ENCODE measurements around the gene LRRTM4.

Gene LRRTM4

GRCh38 chr2:76763276-76763675 is 758.9 kb downstream of the LRRTM4 start:
- TF ChIP-seq, protein P1, sequence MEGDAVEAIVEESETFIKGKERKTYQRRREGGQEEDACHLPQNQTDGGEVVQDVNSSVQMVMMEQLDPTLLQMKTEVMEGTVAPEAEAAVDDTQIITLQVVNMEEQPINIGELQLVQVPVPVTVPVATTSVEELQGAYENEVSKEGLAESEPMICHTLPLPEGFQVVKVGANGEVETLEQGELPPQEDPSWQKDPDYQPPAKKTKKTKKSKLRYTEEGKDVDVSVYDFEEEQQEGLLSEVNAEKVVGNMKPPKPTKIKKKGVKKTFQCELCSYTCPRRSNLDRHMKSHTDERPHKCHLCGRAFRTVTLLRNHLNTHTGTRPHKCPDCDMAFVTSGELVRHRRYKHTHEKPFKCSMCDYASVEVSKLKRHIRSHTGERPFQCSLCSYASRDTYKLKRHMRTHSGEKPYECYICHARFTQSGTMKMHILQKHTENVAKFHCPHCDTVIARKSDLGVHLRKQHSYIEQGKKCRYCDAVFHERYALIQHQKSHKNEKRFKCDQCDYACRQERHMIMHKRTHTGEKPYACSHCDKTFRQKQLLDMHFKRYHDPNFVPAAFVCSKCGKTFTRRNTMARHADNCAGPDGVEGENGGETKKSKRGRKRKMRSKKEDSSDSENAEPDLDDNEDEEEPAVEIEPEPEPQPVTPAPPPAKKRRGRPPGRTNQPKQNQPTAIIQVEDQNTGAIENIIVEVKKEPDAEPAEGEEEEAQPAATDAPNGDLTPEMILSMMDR (IDR thresholded peaks at IDR 0.05), result no peak

- TF ChIP-seq, protein P1 (IDR thresholded peaks at IDR 0.05), result no peak
Observed at GRCh38 chr2:76760367-76760704, 761.8 kb downstream of the LRRTM4 start.

DNA sequence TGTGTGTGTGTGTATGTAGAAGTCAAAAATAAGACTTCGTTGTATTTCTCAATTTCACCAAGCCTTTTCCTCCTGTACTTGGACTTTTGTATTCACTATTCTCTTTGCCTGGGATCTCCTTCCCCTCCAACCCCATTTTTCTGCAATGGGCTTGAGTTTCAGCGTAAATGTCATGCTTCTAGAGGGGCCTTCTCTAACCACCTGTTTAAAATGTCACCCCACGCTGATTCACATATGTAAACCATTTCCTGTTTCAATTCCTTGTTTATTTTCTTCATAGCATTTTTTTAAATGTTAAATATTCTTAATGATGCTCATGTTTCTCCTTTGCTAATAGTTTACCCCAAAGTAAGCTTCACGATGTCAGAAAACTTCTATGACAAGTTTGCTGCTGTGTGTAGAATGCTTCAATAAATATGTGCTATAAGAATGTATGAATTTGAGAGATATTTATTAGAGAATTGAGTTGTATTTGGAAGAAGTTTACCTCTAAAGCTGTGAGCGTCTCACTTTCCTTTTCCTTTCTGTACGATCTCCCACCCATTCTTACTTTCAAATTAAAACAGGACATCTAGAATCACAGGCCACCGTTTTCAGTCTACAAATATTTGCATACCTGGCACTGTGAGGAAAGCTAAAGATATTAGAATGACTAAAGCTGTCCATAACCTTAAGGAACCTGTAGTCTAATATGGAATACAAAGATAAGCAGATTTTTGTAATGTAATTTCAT is 762.4 kb downstream of the LRRTM4 start:
- TF ChIP-seq, protein P1 (IDR thresholded peaks at IDR 0.05), result no peak

- TF ChIP-seq, protein P1 (IDR thresholded peaks at IDR 0.05), result no peak
Observed at GRCh38 chr2:76752506-76752905, 769.7 kb downstream of the LRRTM4 start.

DNA sequence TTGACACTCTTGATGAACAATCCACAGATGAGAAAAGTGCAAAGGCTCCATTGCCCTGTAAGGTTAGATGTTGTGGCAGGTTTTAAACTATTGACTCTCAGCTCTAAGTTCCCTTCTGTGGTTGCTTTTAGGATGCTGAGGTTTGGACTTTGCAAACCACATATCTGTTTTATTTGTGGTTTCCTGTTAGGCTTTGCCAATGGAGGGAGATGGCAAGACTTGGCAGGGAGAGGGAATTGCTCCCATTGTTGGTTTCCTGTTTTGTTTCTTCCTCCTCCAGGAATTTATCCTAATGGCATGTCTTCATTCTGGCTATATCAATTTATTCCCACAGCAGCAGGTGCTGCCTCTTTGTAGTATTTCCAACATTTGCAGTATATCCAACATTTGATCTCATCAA is 772.3 kb downstream of the LRRTM4 start:
- TF ChIP-seq, protein P1 (IDR thresholded peaks at IDR 0.05), result no peak

- TF ChIP-seq, protein P1 (IDR thresholded peaks at IDR 0.05), result no peak
Observed at GRCh38 chr2:76748581-76749296, 773.4 kb downstream of the LRRTM4 start.

DNA sequence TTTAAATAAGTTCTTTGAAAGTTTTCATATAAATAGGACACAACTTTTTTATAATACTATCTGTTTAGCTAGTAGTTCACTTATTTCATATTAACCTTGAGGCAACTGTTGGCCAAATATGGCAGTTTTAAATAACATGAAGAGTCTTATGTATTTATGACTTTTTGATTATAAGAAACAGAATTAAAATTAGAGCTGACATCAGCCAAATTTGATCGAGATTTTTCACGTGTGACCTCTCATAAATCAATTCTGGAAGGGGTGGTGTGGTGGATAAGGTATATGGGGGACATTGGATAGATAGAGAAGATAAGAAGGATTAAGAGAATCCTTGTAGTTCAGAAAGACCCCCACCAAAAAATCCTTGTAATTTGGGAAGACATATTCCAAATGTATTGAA is 776.6 kb downstream of the LRRTM4 start:
- TF ChIP-seq, protein P1 (IDR thresholded peaks at IDR 0.05), result no peak
